Fibroblast of gingiva (primary cell): Measurements from ENCODE around the gene TMUB1.
A peak's percentile ranks its signal among the peaks of the same experiment; 100 is the strongest.

Experiments used
- DNase-seq: peaks from one replicate; pipeline ENCODE4 v3.0.0-alpha.2; 2011; ENCODE audit warnings: low read depth

Gene TMUB1

DNA sequence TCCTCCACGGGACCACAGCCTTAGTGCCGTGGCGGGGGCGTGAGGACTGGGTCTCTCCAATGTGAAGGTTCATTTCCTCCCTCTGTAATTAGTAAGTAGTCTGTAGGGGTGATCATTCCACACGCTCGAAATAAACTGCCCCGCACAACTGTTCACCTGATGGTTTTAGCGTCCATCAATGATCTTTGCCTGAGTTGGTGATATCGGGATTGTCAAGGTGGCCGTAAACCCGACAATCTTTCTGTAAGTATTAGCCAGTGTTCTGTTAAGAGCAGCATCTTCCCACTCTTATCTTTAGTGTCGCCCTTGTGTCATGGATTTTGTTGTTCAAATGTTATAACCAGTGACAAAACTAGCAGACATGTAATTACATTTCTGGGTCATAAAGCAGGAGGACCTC lies 20.7 kb upstream of the TMUB1 start:
- DNase-seq = no peak

DNA sequence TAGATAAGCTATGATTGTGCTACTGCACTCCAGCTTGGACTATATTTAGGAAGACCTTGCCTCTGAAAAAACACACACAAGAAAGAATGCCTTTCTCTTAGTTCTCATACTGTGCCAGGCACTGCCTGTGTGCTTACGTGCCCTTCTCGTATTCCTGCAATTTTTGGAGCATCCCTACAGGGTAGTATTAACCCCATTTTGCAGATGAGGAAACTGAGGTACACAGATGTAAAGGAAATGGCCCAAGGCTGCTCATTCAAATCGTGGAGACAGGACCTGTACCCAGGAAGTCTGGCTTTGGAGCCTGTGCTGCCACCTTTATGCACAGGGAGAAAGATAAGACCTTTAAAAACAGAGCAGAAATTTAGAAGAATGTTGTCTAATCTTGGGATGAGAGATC lies 19.7 kb upstream of the TMUB1 start:
- no peak for DNase-seq

DNA sequence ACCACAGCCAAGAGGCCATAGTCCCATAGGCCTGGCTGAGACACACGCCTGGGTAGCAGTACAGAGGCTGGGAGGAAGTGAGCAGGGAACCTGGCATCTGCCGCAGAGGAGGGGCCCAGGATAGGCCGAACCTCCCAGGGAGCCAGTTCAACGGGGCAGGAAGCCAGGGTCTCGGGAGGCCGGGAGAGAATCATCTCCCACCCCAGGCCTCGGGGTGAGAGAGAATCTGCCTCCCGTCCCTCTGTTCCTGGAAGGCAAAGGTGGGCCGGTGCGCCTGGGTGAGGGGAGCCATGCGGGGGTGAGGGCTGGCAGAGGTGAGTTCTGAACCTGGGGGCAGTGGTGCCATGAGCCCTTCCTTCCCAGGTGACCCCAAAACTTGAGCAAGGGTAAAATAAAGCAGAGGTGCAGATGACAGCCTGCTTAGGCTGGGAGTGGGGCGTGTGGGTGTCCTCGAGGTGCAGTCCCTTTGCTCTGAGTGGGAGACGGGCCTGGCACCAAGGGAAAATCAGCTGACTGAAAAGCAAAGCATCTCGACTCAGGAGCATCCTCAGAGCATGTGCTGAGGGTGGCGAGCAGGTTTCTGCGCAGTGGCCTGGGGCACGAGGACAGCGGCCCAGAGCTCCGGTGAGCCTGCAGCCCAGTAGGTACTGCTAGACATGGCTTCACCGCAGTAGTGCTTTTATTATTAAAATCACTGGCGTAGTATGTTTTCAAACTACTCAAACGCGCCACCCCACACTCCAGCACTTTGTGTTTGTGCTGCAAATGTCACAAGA lies 18.5 kb upstream of the TMUB1 start:
- no peak for DNase-seq

DNA sequence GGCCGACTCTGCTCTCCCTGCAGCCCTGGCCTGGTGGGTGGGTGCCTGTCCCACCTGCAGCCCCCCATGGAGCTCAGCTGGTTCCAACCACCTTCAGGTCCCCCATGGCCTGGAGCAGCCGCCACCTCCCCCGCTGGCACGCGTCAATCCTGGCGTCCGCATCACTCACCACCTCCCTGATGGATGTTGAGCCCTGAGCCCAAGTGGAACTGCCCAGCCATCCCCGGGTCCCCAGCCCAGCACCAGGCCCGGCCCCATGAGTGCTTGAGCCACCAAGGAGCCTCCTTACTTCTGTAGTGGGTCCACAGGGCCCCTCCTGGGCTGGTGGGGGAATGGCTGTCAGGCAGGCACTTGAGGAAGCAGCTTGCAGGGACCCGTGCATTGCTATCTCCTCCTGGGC lies 17.6 kb upstream of the TMUB1 start:
- no peak for DNase-seq

DNA sequence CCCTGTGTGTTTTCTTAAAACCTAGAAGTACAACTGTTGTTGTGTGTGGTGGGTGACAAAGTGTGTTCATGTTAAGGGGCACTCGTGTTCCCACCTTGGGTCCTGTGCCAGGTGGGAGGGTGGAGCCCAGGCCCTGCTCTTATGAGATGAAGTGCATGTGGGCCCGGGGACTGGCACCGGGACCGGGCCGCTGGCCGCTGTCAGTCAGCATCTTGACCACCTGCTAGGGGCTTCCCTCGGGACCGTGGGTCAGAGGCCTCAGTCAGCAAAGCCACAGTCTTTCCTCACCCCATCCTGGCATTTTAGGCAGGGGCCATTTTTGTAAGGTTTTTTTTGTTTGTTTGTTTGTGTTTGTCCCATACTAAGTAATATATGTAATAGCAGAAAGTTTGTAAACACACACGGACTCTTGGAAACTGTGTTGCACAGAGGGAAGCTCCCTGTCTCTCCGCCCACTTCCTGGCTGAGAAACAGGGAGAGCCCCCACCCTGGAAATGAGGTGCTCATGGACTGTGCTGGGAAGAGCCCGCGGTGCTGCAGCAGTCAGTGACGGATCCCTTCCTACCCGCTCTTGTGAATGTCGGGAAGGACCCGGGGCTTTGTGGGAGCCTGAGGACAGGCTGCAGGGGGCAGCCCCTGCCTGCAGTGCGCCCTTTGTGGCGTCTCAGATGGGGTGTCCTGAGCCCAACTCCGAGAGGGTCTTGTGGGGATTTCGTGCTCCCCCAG lies 16.4 kb upstream of the TMUB1 start:
- no peak for DNase-seq

DNA sequence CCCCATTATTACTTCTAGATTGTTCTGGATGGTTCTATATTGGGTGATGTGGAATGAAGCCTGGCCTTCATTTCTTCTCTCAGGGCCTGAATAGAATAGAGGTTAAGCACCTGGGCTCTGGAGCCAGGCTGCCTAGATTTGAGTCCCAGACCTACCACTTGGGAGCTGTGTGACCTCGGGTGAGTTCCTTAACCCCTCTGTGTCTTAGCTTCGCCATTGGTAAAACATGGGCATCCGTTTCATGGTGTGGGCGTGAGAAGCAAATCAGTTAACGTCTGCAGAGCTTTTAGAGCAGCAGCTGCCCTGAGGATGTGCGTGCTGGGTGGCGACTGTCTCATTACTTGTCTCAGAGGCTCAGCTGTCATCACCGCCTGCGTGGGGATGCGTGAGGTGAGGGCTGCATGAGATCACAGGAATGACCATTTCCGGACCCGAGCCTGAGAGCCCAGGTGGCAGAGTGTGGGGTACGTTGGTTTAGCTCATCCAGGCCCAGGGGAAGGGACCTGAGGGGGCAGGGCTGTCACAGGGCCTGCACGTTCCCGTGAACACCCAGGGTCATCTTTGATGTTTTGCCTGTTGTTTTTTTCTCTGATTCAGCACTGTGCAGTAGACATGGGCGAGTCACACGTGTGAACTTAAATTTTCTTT lies 12.7 kb upstream of the TMUB1 start:
- DNase-seq = no peak

DNA sequence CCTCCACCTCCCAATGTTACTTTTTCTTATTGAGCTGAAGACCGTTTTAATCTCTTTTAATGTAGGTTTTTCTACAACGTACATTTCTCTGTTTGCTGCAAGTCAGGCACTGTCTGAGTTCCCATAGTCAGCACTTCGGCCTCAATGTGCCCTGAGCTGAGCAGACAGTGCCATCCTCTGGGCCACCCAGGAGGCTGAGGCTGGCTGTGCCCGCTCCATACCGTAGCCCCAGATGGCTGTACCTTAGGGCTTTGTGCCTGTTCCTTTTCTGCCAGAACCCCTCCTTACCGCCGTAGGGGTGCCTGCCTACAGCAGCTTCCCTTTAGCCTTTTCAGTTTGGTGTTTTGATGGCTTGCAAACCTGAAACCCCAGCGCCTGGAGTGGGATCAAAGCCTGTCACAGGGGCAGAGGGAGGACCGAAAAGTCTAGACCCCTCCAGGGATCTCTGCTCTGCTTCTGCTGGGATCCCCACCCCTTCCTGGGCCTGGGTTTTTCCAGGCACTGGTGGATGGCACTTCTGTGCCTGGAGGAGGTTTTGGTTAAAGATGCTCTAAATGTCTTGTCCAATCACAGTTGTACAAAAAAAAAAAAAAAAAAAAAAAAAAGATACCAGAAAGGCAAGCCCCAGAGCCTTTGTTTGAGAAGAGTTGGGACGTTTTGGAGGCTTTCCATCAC lies 12.0 kb upstream of the TMUB1 start:
- DNase-seq = no peak

DNA sequence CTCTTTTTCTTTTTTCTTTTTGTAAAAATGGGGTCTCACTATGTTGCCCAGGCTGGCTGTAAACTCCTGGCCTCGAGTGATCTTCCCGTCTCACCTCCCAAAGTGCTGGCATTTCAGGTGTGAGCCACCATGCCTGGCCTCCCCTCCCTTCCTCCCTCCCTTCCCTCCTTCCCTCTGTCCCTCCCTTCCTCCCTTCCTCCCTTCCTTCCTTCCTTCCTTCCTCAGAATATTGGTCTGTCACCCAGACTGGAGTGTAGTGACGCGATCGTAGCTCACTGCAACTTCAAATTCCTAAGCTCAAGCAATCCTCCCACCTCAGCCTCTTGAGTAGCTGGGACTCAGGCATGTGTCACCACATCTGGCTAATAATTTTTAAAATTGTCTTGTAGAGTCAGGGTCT lies 11.4 kb upstream of the TMUB1 start:
- no peak for DNase-seq

DNA sequence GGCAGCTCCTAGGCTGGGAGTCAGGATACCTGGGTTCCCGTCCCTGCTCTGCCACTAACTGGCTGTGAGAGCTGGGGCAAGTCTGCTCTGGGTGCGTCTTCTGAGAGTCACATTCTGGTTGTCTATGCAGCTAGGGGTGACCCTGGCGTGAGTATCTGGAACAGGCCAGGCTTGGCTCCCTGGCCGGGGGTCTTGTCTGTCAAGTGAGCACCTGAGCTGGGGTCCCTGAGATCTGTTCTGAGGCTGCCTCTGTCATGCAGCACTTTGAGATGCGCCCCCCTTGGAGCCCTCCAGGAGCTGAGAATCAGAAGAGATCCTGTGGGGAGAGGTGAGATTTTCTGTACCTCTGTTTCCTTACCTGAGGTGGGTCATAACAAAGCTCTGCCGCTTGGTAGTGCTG lies 10.5 kb upstream of the TMUB1 start:
- DNase-seq = no peak

DNA sequence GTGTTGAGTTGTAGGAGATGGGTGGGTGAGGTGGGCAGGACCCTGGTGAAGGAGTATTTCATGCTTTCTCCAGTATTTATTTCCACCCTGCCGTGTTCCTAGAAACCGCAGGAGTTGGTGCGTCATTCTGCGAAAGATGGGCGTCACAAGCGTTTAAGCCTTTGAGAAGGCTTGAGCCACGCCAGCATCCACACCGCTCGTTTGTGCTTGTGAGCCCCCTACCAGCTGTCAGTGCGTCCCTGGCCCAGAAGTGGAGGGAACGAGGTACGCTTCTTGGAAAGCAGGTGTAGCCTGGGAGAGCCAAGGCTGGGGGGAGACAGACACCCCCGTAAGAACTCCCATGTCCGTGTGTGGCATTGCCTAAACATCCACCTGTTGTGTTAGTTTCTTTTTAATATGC lies 8.7 kb upstream of the TMUB1 start:
- DNase-seq = no peak

DNA sequence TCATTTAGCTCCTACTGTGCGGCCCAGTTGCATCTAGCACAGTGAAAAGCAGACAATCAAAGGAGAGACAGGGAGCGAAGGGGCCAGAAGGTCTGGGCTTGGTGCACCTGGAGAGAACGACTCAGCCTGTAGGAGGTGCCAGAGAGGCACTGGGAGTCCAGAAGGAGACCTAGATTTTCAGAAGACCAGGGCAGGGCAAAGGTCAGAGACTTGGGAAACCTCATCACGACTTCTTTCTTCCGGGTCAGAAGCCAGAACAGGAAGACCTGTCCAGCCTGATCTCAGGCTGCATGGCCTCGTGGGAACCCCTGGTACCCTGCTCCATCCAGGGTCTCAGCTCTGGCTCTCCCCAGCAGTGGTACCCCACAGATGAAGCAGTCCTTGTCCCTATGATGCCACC lies 8.1 kb upstream of the TMUB1 start:
- DNase-seq = no peak

DNA sequence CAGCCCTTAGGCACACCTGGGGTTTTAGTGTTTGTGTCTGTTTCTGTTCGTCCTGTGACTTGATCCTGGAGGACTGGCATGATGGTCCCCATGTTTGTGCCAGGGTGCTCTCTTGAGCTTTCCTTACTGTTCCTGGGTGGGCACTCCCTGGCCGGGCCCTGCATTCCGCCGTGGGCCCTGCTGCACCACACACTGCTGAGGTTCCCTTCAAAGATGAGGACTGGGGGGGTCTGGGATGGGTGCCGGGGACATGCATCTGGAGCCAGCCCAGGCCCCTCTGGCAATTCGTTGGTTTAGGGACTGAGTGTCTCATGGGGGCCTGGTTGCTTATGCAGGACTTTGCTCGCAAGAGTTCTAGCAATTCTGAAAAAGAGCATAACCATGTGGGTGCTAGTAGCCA lies 7.7 kb upstream of the TMUB1 start:
- no peak for DNase-seq

DNA sequence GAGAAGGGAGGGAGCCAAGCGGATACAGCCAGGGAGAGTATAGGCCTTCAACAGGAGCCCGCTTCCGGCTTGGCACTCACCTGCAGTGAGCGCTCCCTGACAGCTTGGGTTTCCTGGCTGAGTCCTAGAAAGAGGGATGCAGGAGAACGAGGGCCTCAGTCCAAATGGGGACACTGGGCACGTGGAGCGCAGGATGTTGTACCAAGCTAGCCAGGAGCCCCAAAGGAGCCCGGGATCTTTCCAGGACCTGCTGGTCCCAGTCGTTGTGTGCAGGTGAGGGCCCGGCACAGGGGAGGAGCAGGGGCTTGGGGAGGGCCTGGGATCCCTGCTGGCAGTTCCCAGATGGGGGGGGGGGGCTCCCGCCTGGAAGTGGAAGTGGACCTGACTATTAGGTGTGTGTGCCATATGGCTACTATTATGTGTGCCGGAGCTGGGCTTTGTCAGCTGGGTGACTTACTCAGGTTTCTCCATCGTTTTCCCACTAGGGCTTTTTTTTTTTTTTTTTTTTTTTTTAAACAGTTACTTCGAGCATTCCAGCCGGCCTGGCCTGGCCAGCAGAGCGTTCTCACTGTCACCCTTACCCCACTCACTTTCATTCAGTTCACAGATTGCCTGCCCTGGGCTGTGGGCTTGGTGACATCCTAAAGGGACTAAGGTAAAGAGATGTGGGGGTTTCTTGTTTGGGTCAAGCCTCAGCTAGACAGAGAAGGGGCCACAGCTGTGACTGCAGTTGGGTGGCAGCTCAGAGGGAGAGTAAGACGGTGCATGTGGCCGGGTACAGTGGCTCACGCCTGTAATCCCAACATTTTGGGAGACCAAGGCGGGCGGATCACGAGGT lies 6.8 kb upstream of the TMUB1 start:
- peak; percentile 55 for DNase-seq

DNA sequence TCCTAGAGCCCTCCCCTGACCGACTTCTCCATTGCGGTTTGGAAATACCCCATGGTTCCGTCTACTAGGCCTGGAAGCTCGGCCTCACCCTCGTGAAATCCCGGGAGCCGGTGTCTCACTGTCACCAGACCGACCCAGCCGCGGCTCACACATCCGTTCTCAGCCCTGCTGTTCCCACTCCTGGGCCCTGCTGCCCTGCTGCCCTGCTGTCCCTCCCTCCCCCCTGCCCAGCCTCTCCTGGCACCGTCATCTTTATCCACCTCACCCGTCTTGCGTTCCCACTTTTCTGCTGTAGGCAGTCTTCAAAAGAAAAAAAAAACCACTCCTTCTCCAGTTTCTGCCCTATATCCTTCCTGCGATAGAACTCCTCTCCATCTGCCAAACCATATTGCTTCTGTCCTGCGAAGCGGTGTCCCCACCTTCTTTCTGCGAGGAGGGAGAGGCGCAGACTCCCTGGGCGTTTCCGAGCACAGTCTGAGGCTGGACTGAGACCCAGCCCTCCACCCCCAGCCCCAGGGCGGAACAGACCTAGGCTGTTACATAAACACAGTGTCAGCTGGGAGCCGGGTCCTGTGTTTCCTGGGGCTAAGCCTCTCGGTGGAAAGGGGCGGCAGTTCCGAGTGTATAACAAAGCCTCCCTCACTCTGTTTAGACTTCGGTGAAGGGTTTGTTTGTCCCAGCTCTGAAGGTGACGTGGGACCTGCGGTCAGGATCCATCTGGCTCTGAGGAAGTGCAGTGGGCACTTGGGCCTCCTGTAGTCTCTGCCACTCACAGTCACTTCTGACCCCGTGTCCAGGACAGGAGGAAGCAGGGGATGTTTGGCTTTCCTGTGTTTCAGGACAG lies 5.8 kb upstream of the TMUB1 start:
- DNase-seq = peak; percentile 74

DNA sequence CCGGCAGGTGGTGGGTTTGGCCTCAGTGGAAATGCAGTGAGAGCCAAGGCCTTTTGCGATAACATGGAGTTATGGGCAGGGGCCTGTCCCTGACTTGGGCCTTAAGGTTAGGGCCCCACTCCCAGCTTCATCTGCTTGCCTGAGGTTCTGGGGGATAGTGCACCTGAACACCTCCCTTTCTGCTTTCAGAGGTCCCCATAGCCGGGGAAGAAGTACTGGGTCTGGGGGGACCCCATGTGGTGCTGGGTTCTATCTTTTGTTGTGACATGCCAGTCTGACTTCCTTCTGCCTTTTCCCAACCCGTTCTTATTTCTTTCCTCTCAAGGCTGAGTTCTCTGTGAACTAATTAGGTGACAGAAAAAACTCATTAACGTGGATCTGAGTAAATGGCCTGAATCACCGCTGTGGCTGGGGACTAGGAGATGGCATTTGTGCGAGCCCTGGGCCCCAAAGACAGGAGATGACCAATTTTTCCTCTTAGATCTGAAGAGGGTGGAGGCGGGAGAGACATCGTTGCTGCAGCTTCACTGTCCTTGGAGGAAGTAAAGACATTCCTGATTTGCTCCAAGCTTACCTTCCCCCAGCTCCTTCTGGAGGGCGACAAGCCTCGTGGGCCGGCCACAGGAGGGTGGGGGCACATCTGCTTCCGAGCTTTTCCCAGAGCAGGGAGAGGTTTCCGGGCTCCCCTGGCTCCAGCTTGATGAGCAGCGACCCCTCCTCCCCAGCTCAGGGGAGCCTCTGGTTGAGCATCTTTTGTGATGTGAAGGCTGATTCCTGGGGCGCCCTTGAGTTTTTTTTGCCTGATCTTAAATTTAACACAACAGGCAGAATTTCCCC lies 4.9 kb upstream of the TMUB1 start:
- no peak for DNase-seq

DNA sequence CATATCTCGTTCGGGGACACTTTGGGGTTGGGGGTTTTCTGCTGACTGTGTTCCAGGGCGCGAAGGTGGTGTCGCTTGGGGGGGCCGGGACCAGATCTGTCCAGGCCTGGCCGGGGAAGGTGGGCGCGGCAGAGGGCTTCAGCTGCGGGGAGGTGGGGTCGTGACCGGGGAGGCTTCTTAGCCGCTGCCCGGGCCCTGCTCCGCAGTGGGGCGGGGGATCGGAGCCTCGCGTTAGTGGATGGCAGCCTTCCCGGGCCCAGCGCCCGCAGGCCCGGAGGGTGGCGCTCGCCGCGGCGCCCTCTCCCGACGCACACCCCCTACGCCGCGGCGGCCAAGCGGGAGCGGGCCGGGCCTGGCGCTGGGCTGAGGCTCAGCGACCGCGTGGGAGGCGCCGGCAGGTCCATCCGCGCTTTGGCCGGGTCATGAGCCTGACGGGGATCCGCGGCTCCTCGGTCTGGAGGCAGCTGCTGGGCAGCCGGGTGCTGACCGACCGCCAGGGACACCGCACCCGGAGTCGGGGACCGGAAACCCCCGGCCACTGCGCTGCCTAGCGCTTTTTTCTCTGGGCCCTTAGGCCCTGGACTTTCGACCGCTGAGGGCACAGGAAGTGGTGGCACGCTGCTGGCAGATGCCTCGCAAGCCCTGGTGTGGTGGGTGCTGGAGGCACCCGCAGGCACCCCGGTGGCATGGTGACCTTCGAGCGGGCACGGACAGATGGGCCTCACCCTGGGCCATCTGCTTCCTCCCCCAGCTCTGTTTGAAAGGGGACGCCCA lies 4.1 kb upstream of the TMUB1 start:
- DNase-seq = peak; percentile 66

DNA sequence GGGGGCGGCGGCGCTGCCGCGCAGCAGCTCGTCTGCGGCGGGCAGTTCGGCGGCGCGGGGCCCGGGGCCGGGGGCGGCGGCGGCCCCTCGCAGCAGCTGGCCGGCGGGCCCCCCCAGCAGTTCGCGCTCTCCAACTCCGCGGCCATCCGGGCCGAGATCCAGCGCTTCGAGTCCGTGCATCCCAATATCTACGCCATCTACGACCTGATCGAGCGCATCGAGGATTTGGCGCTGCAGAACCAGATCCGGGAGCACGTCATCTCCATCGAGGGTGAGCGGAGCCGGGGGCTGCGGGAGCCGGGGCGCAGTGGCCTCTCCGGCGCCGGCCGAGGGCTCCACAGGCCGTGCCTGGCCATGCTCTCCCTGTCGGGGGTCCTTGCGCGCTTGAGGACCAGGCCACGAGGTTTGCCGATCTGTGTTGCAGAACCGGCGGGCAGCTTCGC lies 3.5 kb upstream of the TMUB1 start:
- DNase-seq = no peak

DNA sequence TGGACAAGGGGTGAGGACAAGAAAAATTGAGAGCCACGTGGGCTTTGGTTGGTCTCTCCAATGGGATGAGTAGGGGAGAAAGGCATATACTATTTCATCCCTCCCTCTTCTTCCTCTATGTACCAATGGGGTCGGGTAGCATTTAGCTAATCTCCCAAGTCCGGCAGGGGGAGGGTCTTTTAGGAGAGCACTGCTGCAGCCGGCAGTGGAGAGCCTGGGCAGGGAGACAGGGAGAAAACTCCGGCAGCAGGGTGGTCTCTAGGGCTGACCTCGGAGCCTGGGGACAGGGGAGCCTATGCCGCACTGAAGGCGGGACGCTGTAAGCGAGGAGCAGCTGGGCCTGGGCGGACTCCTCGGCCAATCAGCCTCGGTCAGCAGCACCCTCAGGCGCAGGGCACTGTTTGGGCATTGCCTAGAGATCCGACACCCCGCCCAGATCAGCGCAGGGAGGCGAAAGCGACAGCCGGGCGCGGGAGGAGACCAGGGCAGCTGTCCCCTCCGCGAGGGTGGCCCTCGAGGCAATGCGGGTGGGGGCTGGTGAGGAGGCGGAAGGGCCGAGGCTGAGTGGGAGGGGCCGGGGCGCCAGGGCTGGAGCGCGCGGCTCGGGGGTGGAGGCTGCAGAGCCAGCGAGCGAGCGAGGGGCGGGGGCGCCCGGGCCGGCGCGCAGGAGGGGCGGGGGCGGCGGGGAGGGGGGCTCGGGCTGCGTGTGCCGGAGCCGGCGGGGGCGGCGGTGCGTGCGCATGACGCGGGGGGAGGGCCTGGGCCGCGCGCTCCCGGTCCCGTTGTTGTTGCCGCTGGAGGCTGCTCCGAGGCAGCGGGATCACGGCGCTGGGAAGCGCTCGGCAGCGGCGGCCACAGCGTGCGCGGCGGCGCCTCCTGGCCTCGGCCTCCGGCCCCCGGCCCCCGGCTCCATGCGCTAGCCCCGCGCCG lies 2.7 kb upstream of the TMUB1 start, which contains the start of gene AGAP3:
TSS of gene AGAP3 (plus strand) at position 785 of the 930 bp plus-strand sequence. CDS start 267 bp downstream, outside the sequence.
- DNase-seq = peak; percentile 85
